Measurements from ENCODE around the gene AMBRA1.

AMBRA1 gene

DNA sequence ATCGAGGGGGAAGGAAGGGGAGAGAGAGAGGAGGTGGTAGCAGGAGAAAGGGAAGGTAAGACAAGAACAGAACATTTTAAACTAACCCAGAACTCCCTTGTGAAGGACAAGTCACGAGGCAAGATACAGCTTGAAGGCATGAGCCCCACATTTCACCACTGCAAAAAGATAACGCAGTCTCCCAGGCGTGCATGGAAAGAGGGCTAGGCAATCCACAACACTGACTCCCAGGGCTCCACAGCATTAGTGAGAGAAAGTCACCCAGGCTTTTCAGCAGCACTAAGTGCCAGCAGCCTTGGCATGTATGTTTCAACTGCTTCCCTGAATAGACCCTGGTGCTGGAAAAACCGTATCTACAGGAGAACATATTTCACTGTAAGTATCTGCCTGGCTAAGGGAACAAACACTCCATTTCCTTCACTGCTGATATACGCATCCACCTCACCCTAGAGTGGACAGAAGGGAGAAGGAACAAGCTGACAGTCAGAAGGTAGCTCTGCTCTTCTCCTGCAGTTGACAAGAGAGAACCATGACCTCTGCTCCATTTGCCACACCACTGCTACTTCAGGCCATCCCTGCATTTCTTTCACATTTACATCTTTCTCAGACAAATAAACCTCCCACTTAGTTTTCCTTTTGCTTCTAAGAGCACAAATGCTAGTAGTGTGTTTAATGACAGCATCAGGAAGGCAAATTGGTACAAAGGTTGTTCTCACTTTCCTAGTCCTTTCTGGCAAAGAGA is 87.9 kb downstream of the AMBRA1 start:
- DNase-seq (ENCODE audit: low read depth) = no peak

GRCh38 chr11:46504817-46505613 is 88.8 kb downstream of the AMBRA1 start:
- no peak for DNase-seq (ENCODE audit: low read depth)

- DNase-seq (ENCODE audit: low read depth) = no peak
Measured at GRCh38 chr11:46499821-46500220, 94.0 kb downstream of the AMBRA1 start.

- DNase-seq (ENCODE audit: low read depth) = no peak
Measured at GRCh38 chr11:46498968-46499367, 94.9 kb downstream of the AMBRA1 start.

- DNase-seq (ENCODE audit: low read depth) = no peak
Measured at GRCh38 chr11:46498179-46498578, 95.6 kb downstream of the AMBRA1 start.

- no peak for DNase-seq (ENCODE audit: low read depth)
Measured at GRCh38 chr11:46497498-46497897, 96.3 kb downstream of the AMBRA1 start.

- no peak for DNase-seq (ENCODE audit: low read depth)
Measured at GRCh38 chr11:46493791-46494190, 100.0 kb downstream of the AMBRA1 start.

GRCh38 chr11:46492532-46492931 is 101.3 kb downstream of the AMBRA1 start:
- no peak for DNase-seq (ENCODE audit: low read depth)

GRCh38 chr11:46491661-46492330 is 102.0 kb downstream of the AMBRA1 start:
- DNase-seq (ENCODE audit: low read depth) = no peak

GRCh38 chr11:46490666-46491065 is 103.2 kb downstream of the AMBRA1 start:
- DNase-seq (ENCODE audit: low read depth) = no peak

GRCh38 chr11:46489656-46490560 is 103.9 kb downstream of the AMBRA1 start:
- peak; percentile 3 for DNase-seq (ENCODE audit: low read depth)

GRCh38 chr11:46485856-46486443 is 107.9 kb downstream of the AMBRA1 start:
- no peak for DNase-seq (ENCODE audit: low read depth)

- no peak for DNase-seq (ENCODE audit: low read depth)
Measured at GRCh38 chr11:46484101-46484500, 109.7 kb downstream of the AMBRA1 start.

- DNase-seq (ENCODE audit: low read depth) = no peak
Measured at GRCh38 chr11:46480909-46481308, 112.9 kb downstream of the AMBRA1 start.

GRCh38 chr11:46480166-46480726 is 113.6 kb downstream of the AMBRA1 start:
- no peak for DNase-seq (ENCODE audit: low read depth)

DNA sequence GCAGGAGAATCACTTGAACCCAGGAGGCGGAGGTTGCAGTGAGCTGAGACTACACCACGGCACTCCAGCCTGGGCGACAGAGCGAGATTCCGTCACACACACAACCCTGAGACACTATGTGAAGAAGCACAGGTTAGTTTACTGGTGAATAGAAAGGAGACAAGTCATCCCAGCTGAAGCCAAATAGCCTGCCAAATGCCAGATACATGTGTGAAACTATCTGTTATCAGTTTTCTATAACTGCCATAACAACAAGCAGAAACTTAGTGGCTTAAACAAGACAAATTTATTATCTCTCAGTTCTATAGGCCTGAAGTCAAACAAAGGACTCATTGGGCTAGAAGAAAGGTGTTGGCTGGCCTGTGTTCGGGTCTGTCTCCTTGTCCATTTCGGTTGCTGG is 114.2 kb downstream of the AMBRA1 start:
- DNase-seq (ENCODE audit: low read depth) = no peak

GRCh38 chr11:46478196-46478595 is 115.6 kb downstream of the AMBRA1 start:
- DNase-seq (ENCODE audit: low read depth) = no peak

DNA sequence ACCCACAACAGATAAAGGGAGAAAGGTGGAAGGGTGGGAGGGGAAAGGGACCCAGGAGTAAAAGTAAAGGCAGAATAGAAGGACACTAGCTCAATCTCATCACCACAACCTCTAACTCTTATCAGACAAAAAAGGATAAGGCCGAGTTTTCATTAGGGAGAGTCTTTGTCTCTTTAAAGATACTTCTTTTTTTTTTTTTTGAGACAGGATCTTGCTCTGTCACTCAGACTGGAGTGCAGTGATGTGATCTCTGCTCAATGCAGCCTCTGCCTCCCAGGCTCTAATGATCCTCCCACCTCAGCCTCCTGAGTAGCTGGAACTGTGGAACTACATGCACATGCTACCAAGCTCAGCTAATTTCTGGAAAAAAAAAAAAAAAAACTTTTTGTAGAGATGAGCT is 116.7 kb downstream of the AMBRA1 start:
- no peak for DNase-seq (ENCODE audit: low read depth)

DNA sequence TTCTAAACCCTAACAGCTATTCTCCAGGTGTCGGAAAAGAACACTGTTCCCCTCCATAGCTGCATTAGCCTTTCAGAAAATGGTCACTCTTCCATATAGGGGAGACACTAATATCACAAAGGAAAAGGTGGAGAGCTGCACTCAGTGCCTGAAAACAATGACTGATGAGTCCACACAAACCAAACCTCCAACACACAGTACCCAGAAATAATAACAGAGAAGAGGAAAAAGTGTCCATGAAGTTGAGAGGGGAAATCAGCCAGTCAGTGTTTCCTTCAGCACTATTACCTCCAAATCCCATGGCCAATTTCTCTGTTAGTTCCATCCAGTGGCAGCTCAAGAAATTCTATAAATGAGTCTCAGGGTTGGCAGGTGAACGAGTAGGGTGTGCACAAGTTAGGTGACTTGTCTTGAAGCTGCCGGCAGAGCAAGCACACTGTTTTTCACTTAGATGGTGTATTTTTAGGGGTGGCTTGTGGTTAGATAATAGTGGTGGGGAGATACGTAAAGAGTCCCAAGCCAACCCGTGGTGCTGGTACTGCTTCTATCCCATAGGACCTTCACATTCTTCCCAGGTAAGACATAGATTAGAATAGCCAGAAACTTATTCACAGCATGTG is 117.8 kb downstream of the AMBRA1 start:
- no peak for DNase-seq (ENCODE audit: low read depth)

- no peak for DNase-seq (ENCODE audit: low read depth)
Measured at GRCh38 chr11:46475051-46475925, 118.5 kb downstream of the AMBRA1 start.
